NCI-H446 treated with DMSO at 0.1 percent for 48 hours (cell line): ENCODE measurements around the gene ZAP70.

Source experiments
- DNase-seq: peaks from one replicate; lab custom pipeline; 2025; lab: John Stamatoyannopoulos, UW

ZAP70 gene

GRCh38 chr2:97734061-97735051, 21.0 kb downstream of the ZAP70 start:
- DNase-seq, result no peak

- no peak for DNase-seq
Measured at GRCh38 chr2:97735161-97735561, 21.8 kb downstream of the ZAP70 start.

DNA sequence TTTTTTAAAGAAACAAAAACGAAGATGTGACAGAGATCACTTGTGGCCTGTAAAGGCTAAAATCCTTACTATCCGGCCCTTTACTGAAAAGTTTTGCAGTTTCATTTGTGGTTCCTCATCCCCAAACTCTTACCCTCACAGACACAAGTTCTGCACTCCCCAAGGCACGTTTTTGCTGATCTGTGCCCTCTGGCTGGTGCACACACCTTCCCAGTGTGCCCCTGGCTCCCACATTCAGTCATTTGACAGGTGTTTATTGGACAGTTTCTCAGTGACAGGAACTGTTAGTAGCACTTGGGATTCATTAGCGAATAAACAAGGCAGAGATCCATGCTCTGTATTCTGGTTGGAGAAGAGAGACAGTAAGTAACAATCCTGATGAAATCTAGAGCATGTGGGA, 22.8 kb downstream of the ZAP70 start:
- DNase-seq, result no peak

DNA sequence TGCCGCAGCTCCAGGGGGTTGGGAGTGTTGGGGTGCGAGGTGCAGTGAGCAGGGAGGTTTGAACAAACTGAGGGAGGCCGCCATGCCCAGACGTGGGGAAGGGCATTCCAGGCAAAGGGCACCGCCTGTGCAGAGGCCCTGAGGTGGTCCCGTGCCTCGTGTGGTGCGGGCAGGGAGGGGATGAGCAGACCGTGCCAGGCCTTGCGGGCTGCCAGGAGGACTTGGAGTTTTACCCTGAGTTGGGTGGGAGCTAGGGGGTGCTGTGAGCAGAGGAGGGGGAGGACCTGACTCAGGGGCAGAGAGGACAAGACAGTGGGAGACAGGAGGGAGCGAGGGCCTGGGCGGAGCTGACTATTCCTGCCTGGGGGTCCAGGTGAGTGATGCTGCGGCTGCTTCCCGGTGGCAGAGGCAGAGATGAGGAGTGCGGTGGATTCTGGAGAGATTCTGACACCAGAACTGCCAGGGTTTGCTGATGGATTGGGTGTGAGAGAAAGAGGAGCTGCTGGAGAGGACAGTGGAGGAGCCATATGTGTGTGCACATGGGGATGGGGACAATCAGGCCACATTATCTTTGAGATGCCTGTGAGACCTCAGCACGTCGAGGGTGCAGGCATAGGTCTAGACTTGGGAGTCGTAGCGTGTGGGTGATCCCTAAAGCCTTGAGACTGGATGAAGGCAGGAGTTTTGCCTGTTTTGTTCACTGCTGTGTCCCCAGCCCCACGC, 23.4 kb downstream of the ZAP70 start:
- DNase-seq, result no peak

- DNase-seq, result no peak
Measured at GRCh38 chr2:97737421-97738178, 24.2 kb downstream of the ZAP70 start.

DNA sequence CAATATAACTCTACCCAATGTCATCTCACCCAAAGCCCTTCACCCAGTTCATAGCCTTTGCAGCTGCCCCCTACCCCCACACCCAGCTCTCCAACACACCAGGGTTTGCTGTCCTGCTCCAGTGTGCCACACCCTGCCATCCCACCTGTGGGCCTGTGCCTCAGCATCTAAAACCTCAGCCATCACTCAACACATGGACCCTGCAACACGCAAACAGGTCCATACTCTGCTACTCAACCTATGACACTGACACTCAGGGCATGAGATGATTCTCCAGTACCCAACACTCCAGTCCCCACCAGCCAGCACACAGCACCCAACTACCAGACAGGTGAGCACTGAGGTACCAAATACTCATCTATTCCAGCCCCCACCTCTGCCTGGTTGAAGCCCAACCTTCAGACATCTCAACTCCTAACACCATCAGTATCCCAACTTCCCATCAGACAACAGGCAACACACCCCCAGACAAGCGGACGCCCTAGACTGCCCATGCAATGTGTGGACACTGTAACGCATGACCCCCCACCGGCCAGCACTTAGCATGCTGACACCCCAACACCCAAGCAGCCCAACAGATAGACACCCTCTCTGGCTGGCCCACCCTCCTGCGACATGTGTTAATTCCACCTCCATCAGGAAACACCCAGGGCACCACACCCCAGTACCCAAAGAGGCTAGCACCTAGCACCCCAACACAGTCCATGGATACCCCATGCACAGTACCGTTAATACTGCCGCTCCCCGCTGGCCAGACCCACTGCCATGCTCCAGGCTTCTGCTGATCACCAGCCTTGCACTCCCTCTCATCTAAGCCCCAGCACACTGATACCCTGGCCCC, 25.0 kb downstream of the ZAP70 start:
- no peak for DNase-seq

DNA sequence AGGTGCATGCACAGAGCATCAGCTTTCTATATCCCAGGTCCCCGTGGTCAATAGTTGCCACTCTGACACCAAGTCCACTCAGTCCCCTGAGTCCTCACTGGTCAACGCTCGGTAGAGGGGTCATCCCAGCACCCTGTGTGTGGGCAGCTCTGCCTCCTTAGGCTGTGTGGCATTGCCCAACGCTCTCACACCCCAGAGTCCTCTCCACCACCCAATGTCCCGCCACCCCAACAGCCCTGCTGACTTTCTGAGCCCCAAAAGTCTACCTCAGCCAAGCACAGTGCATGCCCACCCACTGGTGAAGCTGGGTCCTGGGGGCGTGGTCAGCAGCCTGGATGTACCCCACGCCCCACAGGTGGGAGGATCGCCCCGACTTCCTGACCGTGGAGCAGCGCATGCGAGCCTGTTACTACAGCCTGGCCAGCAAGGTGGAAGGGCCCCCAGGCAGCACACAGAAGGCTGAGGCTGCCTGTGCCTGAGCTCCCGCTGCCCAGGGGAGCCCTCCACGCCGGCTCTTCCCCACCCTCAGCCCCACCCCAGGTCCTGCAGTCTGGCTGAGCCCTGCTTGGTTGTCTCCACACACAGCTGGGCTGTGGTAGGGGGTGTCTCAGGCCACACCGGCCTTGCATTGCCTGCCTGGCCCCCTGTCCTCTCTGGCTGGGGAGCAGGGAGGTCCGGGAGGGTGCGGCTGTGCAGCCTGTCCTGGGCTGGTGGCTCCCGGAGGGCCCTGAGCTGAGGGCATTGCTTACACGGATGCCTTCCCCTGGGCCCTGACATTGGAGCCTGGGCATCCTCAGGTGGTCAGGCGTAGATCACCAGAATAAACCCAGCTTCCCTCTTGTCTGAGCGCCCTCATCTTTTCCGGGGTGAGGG, 25.9 kb downstream of the ZAP70 start:
- no peak for DNase-seq

GRCh38 chr2:97739893-97740245, 26.5 kb downstream of the ZAP70 start:
- no peak for DNase-seq

DNA sequence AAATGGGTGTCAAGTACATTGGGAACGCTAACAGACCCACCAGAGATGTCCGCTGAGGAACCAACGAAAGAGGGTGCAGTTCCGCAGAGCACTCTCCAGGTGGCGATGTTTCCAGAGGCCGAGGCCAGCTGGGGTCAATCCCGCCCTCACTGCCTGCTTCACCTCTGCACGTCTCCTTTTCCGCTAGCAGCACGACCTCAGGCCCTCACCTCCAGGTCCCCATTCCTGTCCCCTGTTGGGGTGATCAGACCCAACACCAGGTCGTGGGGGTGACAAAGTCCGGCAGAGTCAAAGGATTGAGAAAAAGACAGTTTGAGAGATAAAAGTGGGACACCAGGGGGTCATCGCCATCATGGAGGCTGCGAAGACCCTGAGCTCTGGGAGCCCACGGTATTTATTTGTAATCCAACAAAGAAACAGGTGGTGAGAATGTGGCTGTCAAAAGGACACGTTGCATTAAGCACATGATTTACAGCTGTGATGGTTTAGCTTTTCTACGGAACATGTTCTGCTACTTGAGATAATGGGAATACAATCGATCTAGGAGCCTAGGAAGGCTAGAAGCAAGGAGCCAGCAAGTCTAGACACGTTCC, 27.3 kb downstream of the ZAP70 start:
- no peak for DNase-seq

DNA sequence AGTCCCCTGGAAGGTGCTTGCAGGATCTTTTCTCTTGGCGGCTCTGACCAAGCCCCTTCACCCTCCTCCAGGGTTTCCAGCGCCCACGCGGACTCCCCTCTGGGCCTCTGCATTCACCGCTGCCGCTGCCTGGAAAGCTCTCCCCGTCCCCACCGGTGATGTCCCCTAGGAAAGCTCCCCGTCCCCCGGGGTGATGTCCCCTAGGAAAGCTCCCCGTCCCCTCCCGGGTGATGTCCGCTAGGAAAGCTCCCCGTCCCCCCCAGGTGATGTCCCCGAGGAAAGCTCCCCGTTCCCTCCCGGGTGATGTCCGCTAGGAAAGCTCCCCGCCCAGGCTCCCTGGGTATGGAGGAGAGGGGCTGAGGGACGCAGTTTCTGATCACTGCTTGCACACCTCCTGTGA, 27.9 kb downstream of the ZAP70 start:
- no peak for DNase-seq

DNA sequence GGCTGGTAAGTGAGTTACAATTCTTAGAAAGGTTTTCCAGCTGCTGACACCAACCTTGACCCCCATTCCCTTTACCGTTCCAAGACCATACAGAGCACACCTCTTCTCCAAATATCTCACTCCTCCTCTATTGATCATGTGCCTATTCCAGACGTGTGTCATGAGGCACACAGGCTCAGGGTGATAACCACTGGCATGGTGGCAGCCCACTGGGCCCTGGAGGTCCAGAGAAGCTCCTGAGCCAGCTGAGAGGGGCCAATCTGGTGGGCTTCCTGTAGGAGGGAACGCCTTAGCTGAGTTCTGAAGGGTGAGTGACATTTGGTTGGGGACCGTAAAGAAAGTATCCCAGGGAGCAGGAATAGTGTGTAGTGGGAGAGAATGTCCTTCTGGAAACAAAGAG, 28.3 kb downstream of the ZAP70 start:
- no peak for DNase-seq

- DNase-seq, result peak; percentile 25
Measured at GRCh38 chr2:97742381-97742847, 29.0 kb downstream of the ZAP70 start.

- DNase-seq, result no peak
Measured at GRCh38 chr2:97743913-97744312, 30.5 kb downstream of the ZAP70 start.

- no peak for DNase-seq
Measured at GRCh38 chr2:97745474-97746174, 32.2 kb downstream of the ZAP70 start.

- no peak for DNase-seq
Measured at GRCh38 chr2:97747285-97747684, 33.9 kb downstream of the ZAP70 start.

DNA sequence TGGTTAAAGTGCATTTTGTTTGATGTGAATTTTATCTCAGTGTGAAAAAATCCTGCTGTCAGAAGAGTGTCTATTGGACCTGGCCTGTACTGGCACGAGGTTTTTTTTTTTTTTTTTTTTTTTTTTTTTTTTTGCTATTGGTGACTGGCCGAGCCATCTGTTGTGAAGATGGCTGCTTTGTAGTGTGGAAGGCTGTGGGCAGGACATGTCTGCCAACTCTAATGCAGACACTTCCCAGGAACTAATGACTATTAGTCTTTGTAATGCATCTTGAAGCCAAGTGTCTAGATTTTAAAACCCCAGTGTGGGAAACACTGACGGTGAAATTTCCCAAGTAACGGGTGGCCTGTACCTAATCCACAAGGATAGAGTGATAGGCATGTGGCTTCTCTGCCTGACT, 34.3 kb downstream of the ZAP70 start:
- DNase-seq, result peak; percentile 69

DNA sequence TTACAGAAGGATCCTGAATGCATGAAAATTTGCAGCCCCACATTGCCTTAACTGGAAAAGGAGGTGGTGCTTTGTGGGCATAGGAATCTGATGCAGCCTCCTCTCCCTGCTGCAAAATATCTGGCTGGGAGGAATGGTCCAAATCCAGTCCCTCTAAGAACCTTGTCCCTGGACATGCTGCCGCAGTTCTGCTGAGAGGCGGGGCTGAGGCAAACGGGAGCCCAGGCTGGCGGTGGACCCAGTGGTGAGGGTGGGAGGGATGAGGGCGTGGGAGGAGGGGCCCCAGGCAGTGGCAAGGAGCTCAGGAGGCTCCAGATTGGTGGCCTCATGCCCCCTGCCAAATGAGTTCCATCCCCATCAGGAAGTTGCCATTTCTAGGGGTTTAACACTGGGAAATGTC, 36.2 kb downstream of the ZAP70 start:
- DNase-seq, result no peak

DNA sequence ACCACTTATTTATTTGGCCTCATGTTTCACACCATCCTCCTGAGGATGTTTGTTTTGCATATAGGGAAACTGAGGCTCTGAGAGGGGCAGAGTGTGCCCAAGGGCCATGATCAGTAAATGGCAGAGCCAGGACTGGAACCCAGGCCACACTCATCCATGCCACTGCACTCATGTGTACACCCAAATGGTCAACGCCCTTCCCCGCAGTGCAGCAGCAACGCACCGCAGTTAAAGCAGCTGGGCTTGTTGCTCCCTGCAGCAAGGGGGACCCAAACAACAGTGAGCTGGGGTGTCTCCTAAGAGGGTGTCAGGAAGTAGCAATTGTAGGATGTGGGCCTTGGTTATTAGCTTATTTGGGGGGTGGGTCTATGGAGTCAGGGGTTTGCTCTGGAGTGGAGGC, 36.6 kb downstream of the ZAP70 start:
- DNase-seq, result no peak

GRCh38 chr2:97751752-97752151, 38.4 kb downstream of the ZAP70 start:
- DNase-seq, result no peak
